DND-41 (cell line): Measurements from ENCODE around the gene DOHH.
A peak's percentile ranks its signal among the peaks of the same experiment; 100 is the strongest.

ENCODE experiments used
- ATAC-seq: fragments of 200-7000 bp; cut with Tn5 transposase; 3 replicates; pipeline ENCODE4 v1.9.1; 2021; ENCODE audit warnings: low read depth; ENCODE audit not compliant: insufficient read depth
- DNase-seq: peaks from one replicate; pipeline ENCODE4 v3.0.0-alpha.2; 2020
- H2AFZ ChIP-seq: 2 replicates; pipeline ENCODE4 v1.6.0; 2012; ENCODE audit warnings: low read depth, low read length
- H3K27ac ChIP-seq: 2 replicates; pipeline ENCODE4 v1.5.1; 2012; ENCODE audit warnings: low read length, inconsistent platforms
- H3K27me3 ChIP-seq: fragments of 200-600 bp; sonication (generic); 2 replicates; pipeline ENCODE4 v1.6.0; 2012; ENCODE audit warnings: low read length, mild to moderate bottlenecking, inconsistent platforms; ENCODE audit not compliant: insufficient read depth, poor library complexity
- H3K36me3 ChIP-seq: 2 replicates; pipeline ENCODE4 v1.5.1; 2012; ENCODE audit warnings: low read length, inconsistent platforms; ENCODE audit not compliant: insufficient read depth
- H3K4me1 ChIP-seq: 2 replicates; pipeline ENCODE4 v1.5.1; 2012; ENCODE audit warnings: mild to moderate bottlenecking, low read length; ENCODE audit not compliant: insufficient read depth
- H3K4me2 ChIP-seq: 2 replicates; pipeline ENCODE4 v1.6.0; 2012; ENCODE audit warnings: mild to moderate bottlenecking, moderate library complexity, low read length, inconsistent platforms; ENCODE audit not compliant: insufficient read depth
- H3K4me3 ChIP-seq, 2 experiments: fragments of 200-600 bp in 1 of 2; shearing (Covaris generic) in 1 of 2; 2 replicates each; pipeline ENCODE4 v1.5.1; 2012 to 2016; ENCODE audit warnings: inconsistent platforms in 2 of 2, low read length in 2 of 2, mild to moderate bottlenecking in 2 of 2, low read depth in 1 of 2, moderate library complexity in 1 of 2
- H3K79me2 ChIP-seq: 2 replicates; pipeline ENCODE4 v1.6.0; 2012; ENCODE audit warnings: low read length, inconsistent platforms; ENCODE audit not compliant: insufficient read depth
- H3K9ac ChIP-seq: 2 replicates; pipeline ENCODE4 v1.6.0; 2012; ENCODE audit warnings: low read depth, mild to moderate bottlenecking, inconsistent platforms, low read length, moderate library complexity
- H3K9me3 ChIP-seq: 2 replicates; pipeline ENCODE4 v1.5.1; 2012; ENCODE audit warnings: low read length, moderate library complexity, mild to moderate bottlenecking, inconsistent platforms; ENCODE audit not compliant: insufficient read depth, severe bottlenecking
- H4K20me1 ChIP-seq: 2 replicates; pipeline ENCODE4 v1.6.0; 2012; ENCODE audit warnings: low read length; ENCODE audit not compliant: insufficient read depth
- CTCF ChIP-seq: IDR thresholded peaks from 2 replicates; pipeline ENCODE4 v1.5.1; 2012; ENCODE audit warnings: borderline replicate concordance, low read length, moderate library complexity, mild to moderate bottlenecking; ENCODE audit not compliant: poor library complexity, severe bottlenecking; ENCODE audit errors: extremely low read depth
- EZH2 ChIP-seq: IDR thresholded peaks from 3 replicates; pipeline ENCODE4 v1.6.1; 2012; ENCODE audit warnings: borderline replicate concordance, low read depth, mild to moderate bottlenecking, moderate library complexity, low read length, inconsistent platforms; ENCODE audit not compliant: severe bottlenecking

Gene DOHH

GRCh38 chr19:3528080-3528479, 27.6 kb upstream of the DOHH start:
- Histone ChIP-seq H4K20me1 (peaks cover 42% of the 10 kb centered on the region), H3K4me3 (no peak overlapping the region), H3K36me3 (peaks cover 87% of the 10 kb centered on the region), H3K9me3 (no peaks in the 10 kb centered on the region), H3K79me2 (peaks cover 8% of the 10 kb centered on the region), H3K27me3 (no peaks in the 10 kb centered on the region), H3K27ac (no peak overlapping the region), H3K4me1 (no peaks in the 10 kb centered on the region), H3K4me2 (no peak overlapping the region), H3K9ac (no peak overlapping the region), H2AFZ (no peak overlapping the region)
- no peak for DNase-seq
- no peak for ATAC-seq
- TF ChIP-seq EZH2: no peak
- no peak for TF ChIP-seq CTCF

GRCh38 chr19:3527238-3527910, 26.9 kb upstream of the DOHH start:
- Histone ChIP-seq H4K20me1 (peaks cover 42% of the 10 kb centered on the region), H3K4me2 (no peak overlapping the region), H3K27me3 (no peaks in the 10 kb centered on the region), H2AFZ (no peak overlapping the region), H3K4me1 (no peaks in the 10 kb centered on the region), H3K4me3 (no peak overlapping the region), H3K9ac (no peak overlapping the region), H3K9me3 (no peaks in the 10 kb centered on the region), H3K36me3 (peaks cover 87% of the 10 kb centered on the region), H3K27ac (no peak overlapping the region), H3K79me2 (peaks cover 15% of the 10 kb centered on the region)
- DNase-seq: no peak
- no peak for ATAC-seq
- TF ChIP-seq CTCF: no peak

DNA sequence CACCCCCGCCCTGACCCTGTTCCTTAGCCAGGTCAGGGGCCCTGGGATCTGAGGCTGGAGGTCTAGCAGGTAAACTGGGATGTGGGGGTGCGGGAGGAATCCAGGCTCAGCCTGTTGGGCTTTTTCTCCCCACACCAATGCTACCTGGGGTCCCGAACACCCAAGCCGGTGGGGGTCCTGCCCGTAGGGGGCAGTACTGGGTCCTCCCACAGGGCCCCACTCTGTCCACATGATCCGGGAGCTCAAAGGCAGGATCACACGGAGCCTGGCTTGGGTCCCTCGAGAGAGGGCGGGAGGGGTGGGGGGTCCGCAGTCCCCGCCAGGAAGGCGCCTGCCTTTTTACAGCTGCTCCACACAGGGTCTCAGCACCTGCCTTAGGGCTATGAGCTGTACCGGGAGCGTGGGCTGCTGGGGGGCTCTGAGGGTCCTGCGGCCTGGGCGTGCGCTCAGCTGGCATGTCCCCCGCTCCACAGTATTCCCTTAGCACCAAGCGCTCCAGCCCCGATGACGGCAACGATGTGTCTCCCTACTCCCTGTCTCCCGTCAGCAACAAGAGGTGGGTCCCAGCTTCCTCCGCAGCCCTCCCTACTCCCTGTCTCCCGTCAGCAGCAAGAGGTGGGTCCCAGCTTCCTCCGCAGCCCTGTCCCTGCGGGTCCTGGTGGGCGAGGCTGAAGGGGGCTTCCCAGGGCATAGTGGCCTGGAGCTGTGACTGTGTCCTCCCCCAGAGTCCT, 26.2 kb upstream of the DOHH start:
- TF ChIP-seq CTCF (peak; percentile 31), EZH2 (no peak)
- no peaks in the 10 kb centered on the region for H3K9me3 ChIP-seq
- H3K79me2 ChIP-seq: peaks cover 22% of the 10 kb centered on the region
- no peak for ATAC-seq
- H4K20me1 ChIP-seq: peaks cover 48% of the 10 kb centered on the region
- H3K36me3 ChIP-seq: peaks cover 87% of the 10 kb centered on the region
- H3K4me1 ChIP-seq: no peaks in the 10 kb centered on the region
- no peak overlapping the region for H3K4me3 ChIP-seq
- no peaks in the 10 kb centered on the region for H3K27me3 ChIP-seq
- no peak overlapping the region for H3K27ac ChIP-seq
- DNase-seq: no peak
- H3K9ac ChIP-seq: no peak overlapping the region
- H2AFZ ChIP-seq: no peak overlapping the region
- no peak overlapping the region for H3K4me2 ChIP-seq
